AG09319 (cell line): ENCODE data around the gene CNOT3.
"Not testable (repeated sequence)": the region's sequence is repeated elsewhere in the genome, so short reads cannot be mapped to it uniquely, and the experiment has no call there.

Experiments used
- DNase-seq: peaks from one replicate; pipeline ENCODE4 v3.0.0-alpha.2; 2010; ENCODE audit warnings: low read depth; ENCODE audit errors: extremely low read depth
- CTCF ChIP-seq: IDR thresholded peaks from 2 replicates; pipeline ENCODE4 v1.5.1; 2011; ENCODE audit warnings: low read depth, mild to moderate bottlenecking, inconsistent platforms, low read length, moderate library complexity

Gene CNOT3

GRCh38 chr19:54173951-54174834 lies 36.6 kb downstream of the CNOT3 start:
- TF ChIP-seq CTCF: no peak
- DNase-seq: no peak

- no peak for TF ChIP-seq CTCF
- no peak for DNase-seq
Observed at GRCh38 chr19:54178581-54179261, 41.2 kb downstream of the CNOT3 start.

- no peak for TF ChIP-seq CTCF
- DNase-seq: no peak
Observed at GRCh38 chr19:54179262-54179852, 41.8 kb downstream of the CNOT3 start.

- no peak for DNase-seq
- TF ChIP-seq CTCF: peak; percentile 5
Observed at GRCh38 chr19:54179921-54180461, 42.4 kb downstream of the CNOT3 start.

- no peak for TF ChIP-seq CTCF
Observed at GRCh38 chr19:54180691-54181091, 43.1 kb downstream of the CNOT3 start.

GRCh38 chr19:54181894-54182293 lies 44.3 kb downstream of the CNOT3 start:
- not testable (repeated sequence) for DNase-seq

More at GRCh38 chr19:54180691-54181091, 43.1 kb downstream of the CNOT3 start:
- DNase-seq: no peak

- DNase-seq: no peak
- no peak for TF ChIP-seq CTCF
Observed at GRCh38 chr19:54183431-54183830, 45.9 kb downstream of the CNOT3 start.
